HG03432 (cell line): ENCODE results near the gene SOX3.

Source experiments
- ATAC-seq: cut with Tn5 transposase; IDR thresholded peaks from one replicate; pipeline ENCODE4 v1.9.1; 2021; ENCODE audit warnings: mild to moderate bottlenecking, moderate library complexity; ENCODE audit not compliant: unreplicated experiment

The SOX3 gene

GRCh38 chrX:140504371-140505324, at the start of gene SOX3:
TSS of gene SOX3 (minus strand) at chrX:140505069. CDS start at chrX:140505060, 9 bp downstream.
- ATAC-seq = no peak

- ATAC-seq = no peak
These were observed 44.1 kb upstream of the SOX3 start for GRCh38 chrX:140548985-140549384.

GRCh38 chrX:140526171-140526570, 21.3 kb upstream of the SOX3 start:
- ATAC-seq = no peak

GRCh38 chrX:140525448-140525847, 20.6 kb upstream of the SOX3 start:
- no peak for ATAC-seq

- no peak for ATAC-seq
These were observed 19.7 kb upstream of the SOX3 start for GRCh38 chrX:140524556-140524955.

GRCh38 chrX:140521393-140521792, 16.5 kb upstream of the SOX3 start:
- ATAC-seq = no peak

- no peak for ATAC-seq
These were observed 9.7 kb upstream of the SOX3 start for GRCh38 chrX:140514554-140514953.

GRCh38 chrX:140510895-140511295, 6.0 kb upstream of the SOX3 start:
- ATAC-seq = no peak

- no peak for ATAC-seq
These were observed 5.4 kb upstream of the SOX3 start for GRCh38 chrX:140510306-140510676.

GRCh38 chrX:140509468-140510305, 4.8 kb upstream of the SOX3 start:
- ATAC-seq = no peak

- ATAC-seq = no peak
These were observed 4.1 kb upstream of the SOX3 start for GRCh38 chrX:140508958-140509357.

- ATAC-seq = no peak
These were observed 3.1 kb upstream of the SOX3 start for GRCh38 chrX:140507982-140508305.

GRCh38 chrX:140507223-140507981, 2.5 kb upstream of the SOX3 start:
- no peak for ATAC-seq

- no peak for ATAC-seq
These were observed 810 bp upstream of the SOX3 start for GRCh38 chrX:140505421-140506337.

- ATAC-seq = no peak
These were observed 1.0 kb downstream of the SOX3 start for GRCh38 chrX:140503714-140504351.

- no peak for ATAC-seq
These were observed 1.6 kb downstream of the SOX3 start for GRCh38 chrX:140503238-140503601.

- ATAC-seq = no peak
These were observed 2.2 kb downstream of the SOX3 start for GRCh38 chrX:140502491-140503237.

- no peak for ATAC-seq
These were observed 2.9 kb downstream of the SOX3 start for GRCh38 chrX:140501940-140502468.

- ATAC-seq = no peak
These were observed 3.5 kb downstream of the SOX3 start for GRCh38 chrX:140501321-140501720.
